ENCODE measurements around the gene TP73. TPM values are rescaled to one million over a fixed set of nuclear protein-coding genes. Genes with fewer than 3 reads are reported as not detected.

The TP73 gene
- total RNA-seq, 1 experiment from 2014 or later: 0.82 TPM

- Mint-ChIP-seq H3K4me3 (ENCODE audit: unreplicated experiment) (peak overlapping the region; percentile 72), H3K27me3 (ENCODE audit: insufficient read depth, unreplicated experiment) (peaks cover 5% of the 10 kb centered on the region), H3K36me3 (ENCODE audit: insufficient read depth, unreplicated experiment) (peaks cover 20% of the 10 kb centered on the region), H3K4me1 (ENCODE audit: insufficient read depth, unreplicated experiment) (peaks cover 24% of the 10 kb centered on the region), H3K9me3 (ENCODE audit: unreplicated experiment) (no peaks in the 10 kb centered on the region), H3K27ac (ENCODE audit: low read depth, unreplicated experiment) (peak overlapping the region; percentile 61)
- ChIA-PET CTCF (interaction anchor here (0.6 to 1.4 kb wide), 4 partner anchors 12 to 1367 kb away, joined by 3 to 6 read pairs (median 4); no protein-coding TSS in a partner anchor), POLR2A (interaction anchor here (0.7 kb wide), 2 partner anchors 51 to 98 kb away, joined by 3 to 4 read pairs; partner anchors contain the start of gene LRRC47)
- TF ChIP-seq CTCF (IDR thresholded peaks at IDR 0.05; ENCODE audit: unreplicated experiment): no peak
- BruUV-seq (replicated peaks): TSS peak; percentile 33
- intact Hi-C loops (cut with micrococcal nuclease): no loop called here
- no peak for DNase-seq (ENCODE audit: unreplicated experiment)
Observed at GRCh38 chr1:3745590-3746381, 93.5 kb downstream of the TP73 start.

GRCh38 chr1:3746389-3746829, 94.1 kb downstream of the TP73 start:
- no peaks in the 10 kb centered on the region for H3K9me3 Mint-ChIP-seq (ENCODE audit: unreplicated experiment)
- peaks cover 24% of the 10 kb centered on the region for H3K4me1 Mint-ChIP-seq (ENCODE audit: insufficient read depth, unreplicated experiment)
- H3K27ac Mint-ChIP-seq (ENCODE audit: low read depth, unreplicated experiment): peak overlapping the region; percentile 12
- H3K27me3 Mint-ChIP-seq (ENCODE audit: insufficient read depth, unreplicated experiment): peaks cover 11% of the 10 kb centered on the region
- ChIA-PET CTCF (interaction anchor here (0.6 to 1.4 kb wide), 3 partner anchors 22 to 1367 kb away, joined by 3 to 4 read pairs (median 3); no protein-coding TSS in a partner anchor), POLR2A (interaction anchor here (0.7 kb wide), 1 partner anchor 50 kb away, joined by 3 read pairs; the partner anchor contains the start of gene LRRC47)
- no TSS peak for BruUV-seq (replicated peaks)
- TF ChIP-seq CTCF (IDR thresholded peaks at IDR 0.05; ENCODE audit: unreplicated experiment): no peak
- peaks cover 20% of the 10 kb centered on the region for H3K36me3 Mint-ChIP-seq (ENCODE audit: insufficient read depth, unreplicated experiment)
- peak overlapping the region; percentile 72 for H3K4me3 Mint-ChIP-seq (ENCODE audit: unreplicated experiment)
- intact Hi-C loops (cut with micrococcal nuclease): no loop called here
- DNase-seq (ENCODE audit: unreplicated experiment): no peak

- Mint-ChIP-seq H3K36me3 (ENCODE audit: insufficient read depth, unreplicated experiment) (peaks cover 20% of the 10 kb centered on the region), H3K4me3 (ENCODE audit: unreplicated experiment) (peak overlapping the region; percentile 72), H3K27me3 (ENCODE audit: insufficient read depth, unreplicated experiment) (peaks cover 17% of the 10 kb centered on the region), H3K9me3 (ENCODE audit: unreplicated experiment) (no peaks in the 10 kb centered on the region), H3K27ac (ENCODE audit: low read depth, unreplicated experiment) (no peak overlapping the region), H3K4me1 (ENCODE audit: insufficient read depth, unreplicated experiment) (peaks cover 24% of the 10 kb centered on the region)
- TF ChIP-seq CTCF (IDR thresholded peaks at IDR 0.05; ENCODE audit: unreplicated experiment): no peak
- CTCF ChIA-PET: interaction anchor here (0.7 kb wide), 1 partner anchor 274 kb away, joined by 3 read pairs; no protein-coding TSS in a partner anchor
- peak; percentile 81 for DNase-seq (ENCODE audit: unreplicated experiment)
- BruUV-seq (replicated peaks): no TSS peak
- POLR2A ChIA-PET: interaction anchor here (0.7 kb wide), 1 partner anchor 49 kb away, joined by 3 read pairs; the partner anchor contains the start of gene LRRC47
- intact Hi-C loops (cut with micrococcal nuclease): no loop called here
Observed at GRCh38 chr1:3746830-3747521, 94.7 kb downstream of the TP73 start.

GRCh38 chr1:3747522-3747848, 95.2 kb downstream of the TP73 start:
- H3K36me3 Mint-ChIP-seq (ENCODE audit: insufficient read depth, unreplicated experiment): peaks cover 16% of the 10 kb centered on the region
- BruUV-seq (replicated peaks): no TSS peak
- no peaks in the 10 kb centered on the region for H3K9me3 Mint-ChIP-seq (ENCODE audit: unreplicated experiment)
- CTCF ChIA-PET: no interaction called here
- POLR2A ChIA-PET: interaction anchor here (1.1 kb wide), 1 partner anchor 48 kb away, joined by 7 read pairs; the partner anchor contains the start of gene LRRC47
- no peak for DNase-seq (ENCODE audit: unreplicated experiment)
- no peak for TF ChIP-seq CTCF (IDR thresholded peaks at IDR 0.05; ENCODE audit: unreplicated experiment)
- H3K27me3 Mint-ChIP-seq (ENCODE audit: insufficient read depth, unreplicated experiment): peaks cover 22% of the 10 kb centered on the region
- H3K4me3 Mint-ChIP-seq (ENCODE audit: unreplicated experiment): peak overlapping the region; percentile 72
- H3K27ac Mint-ChIP-seq (ENCODE audit: low read depth, unreplicated experiment): no peak overlapping the region
- peaks cover 24% of the 10 kb centered on the region for H3K4me1 Mint-ChIP-seq (ENCODE audit: insufficient read depth, unreplicated experiment)
- intact Hi-C loops (cut with micrococcal nuclease): no loop called here
